ENCODE data around the gene RANBP17.

RANBP17 gene

GRCh38 chr5:171226096-171226754, 364.4 kb downstream of the RANBP17 start:
- no peaks in the 10 kb centered on the region for H3K36me3 ChIP-seq (ENCODE audit: control insufficient read depth, insufficient read depth, low read length)
- no peak overlapping the region for H2AFZ ChIP-seq
- H3K9ac ChIP-seq: no peak overlapping the region
- H3K9me3 ChIP-seq (ENCODE audit: control insufficient read depth, low read length): no peaks in the 10 kb centered on the region
- no peak for TF ChIP-seq CTCF (IDR thresholded peaks at IDR 0.05)
- H3K27me3 ChIP-seq (ENCODE audit: control insufficient read depth, insufficient read depth, low read length): no peaks in the 10 kb centered on the region
- H3K27ac ChIP-seq: no peak overlapping the region
- H3K4me2 ChIP-seq (ENCODE audit: low read length): no peak overlapping the region
- H3K79me2 ChIP-seq: no peaks in the 10 kb centered on the region
- peaks cover 3% of the 10 kb centered on the region for H3K4me1 ChIP-seq
- H3K4me3 ChIP-seq (ENCODE audit: low read depth, low read length): no peak overlapping the region

- Histone ChIP-seq H3K27me3 (ENCODE audit: control insufficient read depth, insufficient read depth, low read length) (no peaks in the 10 kb centered on the region), H3K4me3 (ENCODE audit: low read depth, low read length) (no peak overlapping the region), H3K4me1 (peaks cover 3% of the 10 kb centered on the region), H3K36me3 (ENCODE audit: control insufficient read depth, insufficient read depth, low read length) (no peaks in the 10 kb centered on the region), H3K79me2 (no peaks in the 10 kb centered on the region), H3K9me3 (ENCODE audit: control insufficient read depth, low read length) (no peaks in the 10 kb centered on the region), H3K27ac (no peak overlapping the region), H3K4me2 (ENCODE audit: low read length) (no peak overlapping the region), H3K9ac (no peak overlapping the region), H2AFZ (no peak overlapping the region)
- TF ChIP-seq CTCF (IDR thresholded peaks at IDR 0.05): no peak
Observed at GRCh38 chr5:171226864-171227263, 365.0 kb downstream of the RANBP17 start.

GRCh38 chr5:171236651-171237050, 374.8 kb downstream of the RANBP17 start:
- H3K9ac ChIP-seq: no peak overlapping the region
- no peaks in the 10 kb centered on the region for H3K9me3 ChIP-seq (ENCODE audit: control insufficient read depth, low read length)
- H3K4me3 ChIP-seq (ENCODE audit: low read depth, low read length): no peak overlapping the region
- H3K27me3 ChIP-seq (ENCODE audit: control insufficient read depth, insufficient read depth, low read length): no peaks in the 10 kb centered on the region
- TF ChIP-seq CTCF (IDR thresholded peaks at IDR 0.05): no peak
- no peak overlapping the region for H2AFZ ChIP-seq
- H3K36me3 ChIP-seq (ENCODE audit: control insufficient read depth, insufficient read depth, low read length): no peaks in the 10 kb centered on the region
- no peak overlapping the region for H3K4me2 ChIP-seq (ENCODE audit: low read length)
- no peaks in the 10 kb centered on the region for H3K4me1 ChIP-seq
- no peak overlapping the region for H3K27ac ChIP-seq
- no peaks in the 10 kb centered on the region for H3K79me2 ChIP-seq

DNA sequence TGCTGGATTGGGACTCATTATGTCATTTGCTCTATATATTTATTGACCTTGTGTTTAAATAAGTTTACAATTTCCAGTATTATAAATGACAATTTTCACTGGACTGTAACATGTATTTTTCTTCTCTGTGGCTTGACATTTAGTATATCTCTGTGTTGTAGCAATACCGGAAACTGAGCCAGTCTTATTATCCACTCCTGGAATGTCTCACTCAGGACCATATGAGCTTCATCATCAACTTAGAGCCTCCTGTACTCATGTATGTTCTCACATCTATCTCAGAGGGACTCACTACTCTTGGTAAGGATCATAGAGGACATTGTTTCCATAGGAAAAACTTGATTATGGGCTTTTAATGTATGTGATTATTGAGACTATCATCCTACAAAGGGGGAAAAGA, 380.7 kb downstream of the RANBP17 start:
- Histone ChIP-seq H3K4me2 (ENCODE audit: low read length) (no peak overlapping the region), H3K9me3 (ENCODE audit: control insufficient read depth, low read length) (no peaks in the 10 kb centered on the region), H3K9ac (no peak overlapping the region), H3K36me3 (ENCODE audit: control insufficient read depth, insufficient read depth, low read length) (no peaks in the 10 kb centered on the region), H2AFZ (no peak overlapping the region), H3K27ac (no peak overlapping the region), H3K4me3 (ENCODE audit: low read depth, low read length) (no peak overlapping the region), H3K4me1 (no peaks in the 10 kb centered on the region), H3K27me3 (ENCODE audit: control insufficient read depth, insufficient read depth, low read length) (no peaks in the 10 kb centered on the region), H3K79me2 (no peaks in the 10 kb centered on the region)
- TF ChIP-seq CTCF (IDR thresholded peaks at IDR 0.05): no peak

GRCh38 chr5:171246231-171246630, 384.4 kb downstream of the RANBP17 start:
- Histone ChIP-seq H3K9ac (no peak overlapping the region), H3K4me1 (no peaks in the 10 kb centered on the region), H3K4me3 (ENCODE audit: low read depth, low read length) (no peak overlapping the region), H3K9me3 (ENCODE audit: control insufficient read depth, low read length) (no peaks in the 10 kb centered on the region), H2AFZ (no peak overlapping the region), H3K79me2 (no peaks in the 10 kb centered on the region), H3K27me3 (ENCODE audit: control insufficient read depth, insufficient read depth, low read length) (no peaks in the 10 kb centered on the region), H3K4me2 (ENCODE audit: low read length) (no peak overlapping the region), H3K36me3 (ENCODE audit: control insufficient read depth, insufficient read depth, low read length) (no peaks in the 10 kb centered on the region), H3K27ac (no peak overlapping the region)
- TF ChIP-seq CTCF (IDR thresholded peaks at IDR 0.05): no peak
